Endothelial cell of umbilical vein (primary cell): ENCODE results near the gene PEG3.

ENCODE experiments used
- EZH2 ChIP-seq: IDR thresholded peaks from 2 replicates; pipeline ENCODE4 v1.6.1; 2012; ENCODE audit warnings: borderline replicate concordance, low read depth, mild to moderate bottlenecking, moderate library complexity, low read length, inconsistent platforms; ENCODE audit not compliant: severe bottlenecking
- FOS ChIP-seq: IDR thresholded peaks from 2 replicates; pipeline ENCODE4 v1.6.1; 2011; ENCODE audit warnings: mild to moderate bottlenecking, low read length, moderate library complexity, borderline replicate concordance; ENCODE audit not compliant: insufficient read depth
- GATA2 ChIP-seq: IDR thresholded peaks from 2 replicates; pipeline ENCODE4 v1.7.0; 2011; ENCODE audit warnings: low read depth, mild to moderate bottlenecking, moderate library complexity, mixed read lengths, low read length; ENCODE audit not compliant: insufficient read length, insufficient read depth
- JUN ChIP-seq: IDR thresholded peaks from 2 replicates; pipeline ENCODE4 v1.6.1; 2011; ENCODE audit warnings: borderline replicate concordance, low read depth; ENCODE audit not compliant: insufficient read length, insufficient read depth
- MAX ChIP-seq: IDR thresholded peaks from 2 replicates; pipeline ENCODE4 v1.6.1; 2011; ENCODE audit not compliant: insufficient read depth, insufficient read length
- POLR2A ChIP-seq: IDR thresholded peaks from 2 replicates; pipeline ENCODE4 v1.6.1; 2012; ENCODE audit warnings: low read depth, mild to moderate bottlenecking, control low read depth, low read length
- POLR2AphosphoS5 ChIP-seq: IDR thresholded peaks from 2 replicates; pipeline ENCODE4 v1.6.1; 2012; ENCODE audit warnings: low read depth, mild to moderate bottlenecking, control low read depth, low read length, moderate library complexity; ENCODE audit not compliant: insufficient read depth
- TF ChIP-seq, protein P1 (sequence below), 2 donors: IDR thresholded peaks; 1 replicate in 1 of 2; 2 replicates in 1 of 2; pipeline ENCODE4 v1.5.1; 2011; ENCODE audit warnings: low read length in 2 of 2, mild to moderate bottlenecking in 2 of 2, moderate library complexity in 2 of 2, control low read depth in 1 of 2, inconsistent platforms in 1 of 2, low read depth in 1 of 2; ENCODE audit not compliant: insufficient read depth in 1 of 2; ENCODE audit errors: extremely low read depth in 1 of 2

DNA sequence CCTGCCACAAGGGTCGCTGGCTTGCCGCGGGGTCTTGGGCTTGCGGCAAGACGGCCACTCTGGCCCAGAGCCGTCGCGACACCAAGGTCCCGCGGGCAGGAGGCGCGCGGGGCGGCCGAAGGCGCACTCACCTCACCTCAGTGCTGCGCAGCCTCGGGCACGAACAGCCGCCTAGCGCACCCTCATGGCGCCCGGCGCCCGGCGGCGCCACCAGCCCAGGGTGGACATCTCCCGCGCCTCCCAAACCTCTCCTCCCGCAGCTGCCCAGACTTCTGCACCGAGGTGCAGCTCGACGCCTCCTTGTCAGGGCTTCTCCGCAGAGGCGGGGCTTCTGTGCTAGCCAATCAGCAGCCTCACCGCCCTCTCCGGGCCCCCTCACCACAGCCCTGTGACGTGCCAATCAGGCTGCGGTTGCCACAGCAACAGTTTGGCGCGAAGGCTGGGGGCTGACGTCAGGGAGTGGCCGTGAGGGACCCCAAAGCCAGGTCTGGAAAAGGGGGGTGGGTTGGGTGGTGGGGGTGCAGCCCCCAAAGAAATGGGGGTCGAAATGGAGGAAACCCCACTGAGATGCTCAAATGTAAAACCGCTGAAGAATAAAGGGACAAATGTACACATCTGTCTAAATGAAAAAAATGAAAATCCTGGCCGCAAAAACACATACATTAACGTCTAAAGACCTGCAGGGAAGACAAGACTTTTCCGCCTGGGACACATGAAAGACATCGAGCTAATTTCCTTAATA, at the start of gene PEG3, which contains the start of gene ZIM2:
- TF ChIP-seq POLR2A (no peak), EZH2 (no peak), POLR2AphosphoS5 (no peak), FOS (no peak), JUN (no peak), GATA2 (no peak), MAX (no peak)
- TF ChIP-seq, protein P1, sequence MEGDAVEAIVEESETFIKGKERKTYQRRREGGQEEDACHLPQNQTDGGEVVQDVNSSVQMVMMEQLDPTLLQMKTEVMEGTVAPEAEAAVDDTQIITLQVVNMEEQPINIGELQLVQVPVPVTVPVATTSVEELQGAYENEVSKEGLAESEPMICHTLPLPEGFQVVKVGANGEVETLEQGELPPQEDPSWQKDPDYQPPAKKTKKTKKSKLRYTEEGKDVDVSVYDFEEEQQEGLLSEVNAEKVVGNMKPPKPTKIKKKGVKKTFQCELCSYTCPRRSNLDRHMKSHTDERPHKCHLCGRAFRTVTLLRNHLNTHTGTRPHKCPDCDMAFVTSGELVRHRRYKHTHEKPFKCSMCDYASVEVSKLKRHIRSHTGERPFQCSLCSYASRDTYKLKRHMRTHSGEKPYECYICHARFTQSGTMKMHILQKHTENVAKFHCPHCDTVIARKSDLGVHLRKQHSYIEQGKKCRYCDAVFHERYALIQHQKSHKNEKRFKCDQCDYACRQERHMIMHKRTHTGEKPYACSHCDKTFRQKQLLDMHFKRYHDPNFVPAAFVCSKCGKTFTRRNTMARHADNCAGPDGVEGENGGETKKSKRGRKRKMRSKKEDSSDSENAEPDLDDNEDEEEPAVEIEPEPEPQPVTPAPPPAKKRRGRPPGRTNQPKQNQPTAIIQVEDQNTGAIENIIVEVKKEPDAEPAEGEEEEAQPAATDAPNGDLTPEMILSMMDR (IDR thresholded peaks at IDR 0.05; ENCODE audit: extremely low read depth in 1 of 2, insufficient read depth in 1 of 2, low read depth in 1 of 2, low read length in 2 of 2): no peak
